IMR-90 (cell line): ENCODE results near the gene TMEM19.

Experiments used
- RAD21 ChIP-seq: IDR thresholded peaks from 2 replicates; pipeline ENCODE4 v1.6.1; 2012; ENCODE audit warnings: low read length, improper control_type of control experiment
- TF ChIP-seq, protein P1 (sequence below): conservative IDR thresholded peaks from 2 replicates; pipeline ENCODE4 v1.5.1; 2012; ENCODE audit warnings: mild to moderate bottlenecking, low read depth, low read length, improper control_type of control experiment

DNA sequence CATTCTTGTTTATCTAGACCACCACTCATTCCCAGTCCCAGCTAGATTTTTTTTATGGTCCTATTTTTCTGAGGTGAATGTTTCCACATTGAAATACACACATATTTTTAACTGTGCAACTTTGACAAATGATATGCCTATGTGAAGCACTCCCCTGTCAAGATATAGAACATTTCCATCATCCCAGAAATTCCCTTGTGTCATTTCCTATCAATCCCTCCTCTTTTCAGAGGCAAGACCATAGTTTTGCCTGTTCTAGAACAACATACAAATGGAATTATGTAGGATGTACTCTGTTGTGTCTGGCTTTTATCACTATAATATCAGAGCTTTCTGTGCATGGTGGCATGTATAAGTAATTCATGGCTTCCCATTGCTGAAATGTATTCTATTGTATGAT is 32.7 kb downstream of the TMEM19 start:
- TF ChIP-seq, protein P1, sequence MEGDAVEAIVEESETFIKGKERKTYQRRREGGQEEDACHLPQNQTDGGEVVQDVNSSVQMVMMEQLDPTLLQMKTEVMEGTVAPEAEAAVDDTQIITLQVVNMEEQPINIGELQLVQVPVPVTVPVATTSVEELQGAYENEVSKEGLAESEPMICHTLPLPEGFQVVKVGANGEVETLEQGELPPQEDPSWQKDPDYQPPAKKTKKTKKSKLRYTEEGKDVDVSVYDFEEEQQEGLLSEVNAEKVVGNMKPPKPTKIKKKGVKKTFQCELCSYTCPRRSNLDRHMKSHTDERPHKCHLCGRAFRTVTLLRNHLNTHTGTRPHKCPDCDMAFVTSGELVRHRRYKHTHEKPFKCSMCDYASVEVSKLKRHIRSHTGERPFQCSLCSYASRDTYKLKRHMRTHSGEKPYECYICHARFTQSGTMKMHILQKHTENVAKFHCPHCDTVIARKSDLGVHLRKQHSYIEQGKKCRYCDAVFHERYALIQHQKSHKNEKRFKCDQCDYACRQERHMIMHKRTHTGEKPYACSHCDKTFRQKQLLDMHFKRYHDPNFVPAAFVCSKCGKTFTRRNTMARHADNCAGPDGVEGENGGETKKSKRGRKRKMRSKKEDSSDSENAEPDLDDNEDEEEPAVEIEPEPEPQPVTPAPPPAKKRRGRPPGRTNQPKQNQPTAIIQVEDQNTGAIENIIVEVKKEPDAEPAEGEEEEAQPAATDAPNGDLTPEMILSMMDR, result no peak
- no peak for TF ChIP-seq RAD21
